T-helper 17 cell (primary cell): ENCODE data around the gene IL12B. TPM values are rescaled to one million over a fixed set of nuclear protein-coding genes. Genes with fewer than 3 reads are reported as not detected.

Source experiments
- ATAC-seq: fragments of 150-1000 bp; cut with Tn5 transposase; 2 replicates; pipeline ENCODE4 v1.10.0; 2021; ENCODE audit warnings: mild to moderate bottlenecking, moderate library complexity
- DNase-seq, 3 donors: peaks; one replicate each; pipeline versions ENCODE4 v3.0.0 to v3.0.0-alpha.2; 2020 to 2021
- H3K9me3 ChIP-seq: one replicate; pipeline ENCODE4 v1.7.0; 2013; ENCODE audit warnings: low read length, mild to moderate bottlenecking; ENCODE audit not compliant: control insufficient read depth, poor library complexity, severe bottlenecking
- H3K27ac Mint-ChIP-seq: one replicate; pipeline ENCODE4 v1.8.0; 2022; ENCODE audit warnings: mild to moderate bottlenecking, moderate library complexity, mixed read lengths
- H3K27me3 Mint-ChIP-seq: one replicate; pipeline ENCODE4 v1.8.0; 2022; ENCODE audit warnings: mixed read lengths
- H3K36me3 Mint-ChIP-seq: one replicate; pipeline ENCODE4 v1.8.0; 2022; ENCODE audit warnings: low read depth, mixed read lengths
- H3K4me1 Mint-ChIP-seq: one replicate; pipeline ENCODE4 v1.8.0; 2022; ENCODE audit warnings: mild to moderate bottlenecking, mixed read lengths
- H3K4me3 Mint-ChIP-seq: one replicate; pipeline ENCODE4 v1.8.0; 2022; ENCODE audit warnings: mild to moderate bottlenecking, moderate library complexity, mixed read lengths
- total RNA-seq, 4 donors: library from RNA in 2 of 4; stranded (reverse) in 2 of 4; gene quantifications; one replicate each; pipeline ENCODE4 v1.2.3 and lab custom pipeline; 2022 to 2026

Gene IL12B
- total RNA-seq, 2 donors from 2014 or later, result not detected

DNA sequence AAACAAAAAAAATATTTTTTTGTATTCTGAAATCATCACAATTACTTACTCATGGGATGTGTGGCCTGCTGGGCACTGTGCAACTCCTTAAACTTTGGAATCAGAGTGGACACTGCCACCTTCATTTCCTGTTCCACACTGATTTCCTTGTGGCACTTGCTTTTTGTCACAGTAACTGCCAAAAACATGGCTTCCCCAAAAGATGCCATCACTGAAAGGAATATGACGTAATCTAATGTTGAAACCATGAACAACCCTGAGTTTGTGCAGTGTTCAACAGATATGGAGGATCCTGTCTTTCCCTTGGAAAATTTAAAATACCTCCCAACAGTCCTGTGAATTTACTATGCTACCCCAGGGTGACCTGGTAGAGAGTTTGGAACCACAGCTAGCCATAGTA is 12.6 kb upstream of the IL12B start:
- H3K9me3 ChIP-seq, result no peaks in the 10 kb centered on the region
- peaks cover 39% of the 10 kb centered on the region for H3K4me1 Mint-ChIP-seq
- peaks cover 3% of the 10 kb centered on the region for H3K36me3 Mint-ChIP-seq
- H3K27ac Mint-ChIP-seq, result no peak overlapping the region
- no peaks in the 10 kb centered on the region for H3K27me3 Mint-ChIP-seq
- H3K4me3 Mint-ChIP-seq, result no peak overlapping the region
- no peak for DNase-seq
- no peak for ATAC-seq

DNA sequence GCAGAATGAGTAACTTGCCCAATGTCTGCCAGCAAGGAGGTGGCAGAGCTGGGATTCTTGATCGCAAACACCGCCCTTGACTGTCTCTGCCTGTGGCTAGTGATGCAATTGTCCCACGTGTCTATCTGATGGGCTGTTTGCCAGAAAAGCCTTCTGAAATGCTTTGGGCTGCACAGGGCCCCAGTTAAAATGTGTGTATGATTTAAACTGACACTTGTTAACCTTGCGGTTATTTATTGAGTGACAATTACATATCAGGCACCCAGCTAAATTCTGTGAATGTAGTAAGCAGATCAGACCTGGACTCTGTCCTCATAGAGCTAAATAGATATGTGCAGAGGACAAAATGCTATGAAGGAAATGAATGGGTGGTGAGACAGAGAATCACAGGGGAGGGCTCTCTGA is 11.6 kb upstream of the IL12B start:
- DNase-seq (peak; percentile 15 to 53 (median 49)), ATAC-seq (peak; percentile 83)
- H3K4me1 Mint-ChIP-seq, result peaks cover 47% of the 10 kb centered on the region
- peak overlapping the region; percentile 34 for H3K4me3 Mint-ChIP-seq
- no peaks in the 10 kb centered on the region for H3K27me3 Mint-ChIP-seq
- peaks cover 3% of the 10 kb centered on the region for H3K36me3 Mint-ChIP-seq
- peak overlapping the region; percentile 69 for H3K27ac Mint-ChIP-seq
- H3K9me3 ChIP-seq, result no peaks in the 10 kb centered on the region

DNA sequence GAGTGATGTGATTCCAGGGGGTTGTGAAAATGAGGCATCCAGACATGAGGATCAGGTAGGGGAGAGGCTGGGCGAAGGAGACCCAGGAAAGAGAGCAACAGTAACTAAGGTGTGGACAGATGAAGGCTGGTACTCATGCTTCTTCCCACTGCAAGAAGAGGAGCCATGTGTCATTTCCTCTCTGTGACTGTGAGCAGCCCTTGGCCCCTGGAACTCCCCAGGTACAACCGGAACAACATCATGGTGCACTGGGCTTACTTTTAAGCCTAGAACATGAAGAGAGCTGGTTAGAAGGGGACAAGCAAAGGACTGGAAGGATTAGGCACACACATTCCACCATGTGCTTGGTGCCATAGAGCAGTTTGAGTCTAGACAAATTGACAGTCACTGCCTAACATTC is 10.9 kb upstream of the IL12B start:
- ATAC-seq (no peak), DNase-seq (no peak)
- Mint-ChIP-seq H3K27ac (peak overlapping the region; percentile 0), H3K27me3 (no peaks in the 10 kb centered on the region), H3K36me3 (peaks cover 3% of the 10 kb centered on the region), H3K4me1 (peaks cover 51% of the 10 kb centered on the region), H3K4me3 (peak overlapping the region; percentile 3)
- H3K9me3 ChIP-seq, result no peaks in the 10 kb centered on the region

DNA sequence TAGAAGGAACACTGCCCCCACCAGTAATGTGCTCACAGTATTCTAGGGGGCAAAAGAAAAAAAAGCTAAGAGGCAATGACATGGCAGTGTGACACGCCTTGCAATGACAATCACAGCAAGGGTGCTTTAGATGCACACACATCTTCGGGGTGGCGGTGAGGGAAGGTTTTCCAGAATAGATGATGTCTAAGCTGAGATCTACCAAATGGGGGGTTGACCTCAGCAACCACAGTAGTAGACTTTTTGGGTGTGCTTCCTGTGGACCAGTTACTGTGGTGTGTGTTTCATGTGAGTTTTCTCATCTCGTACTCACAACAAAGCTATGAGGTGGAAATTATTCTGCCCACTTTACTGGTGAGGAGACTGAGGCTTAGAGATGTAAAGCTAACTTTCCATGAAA is 10.2 kb upstream of the IL12B start:
- no peaks in the 10 kb centered on the region for H3K9me3 ChIP-seq
- H3K27ac Mint-ChIP-seq, result peak overlapping the region; percentile 0
- peaks cover 3% of the 10 kb centered on the region for H3K36me3 Mint-ChIP-seq
- no peaks in the 10 kb centered on the region for H3K27me3 Mint-ChIP-seq
- ATAC-seq (peak; percentile 40), DNase-seq (no peak)
- H3K4me3 Mint-ChIP-seq, result peak overlapping the region; percentile 3
- H3K4me1 Mint-ChIP-seq, result peaks cover 45% of the 10 kb centered on the region

DNA sequence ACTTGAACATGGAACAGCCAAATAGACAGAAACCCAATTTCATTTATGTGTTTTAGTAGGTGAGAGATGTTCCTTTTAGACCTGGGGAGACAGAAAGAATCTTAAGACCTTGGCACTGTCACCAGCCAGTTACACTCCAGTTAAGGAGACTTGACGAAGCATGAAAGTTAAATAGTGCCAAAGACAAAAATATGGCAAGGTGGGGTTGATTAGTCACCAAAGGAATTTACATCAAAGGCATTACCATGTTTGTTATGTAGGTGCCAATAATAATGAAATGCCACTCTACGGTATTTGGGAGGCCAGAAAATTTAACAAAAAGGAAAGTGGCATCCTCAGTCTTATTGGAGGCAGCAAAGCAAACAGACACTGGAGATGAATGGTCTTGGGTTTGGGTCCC is 9.2 kb upstream of the IL12B start:
- ATAC-seq (no peak), DNase-seq (no peak)
- Mint-ChIP-seq H3K4me3 (no peak overlapping the region), H3K36me3 (no peaks in the 10 kb centered on the region), H3K27me3 (no peaks in the 10 kb centered on the region), H3K4me1 (peaks cover 41% of the 10 kb centered on the region), H3K27ac (peak overlapping the region; percentile 88)
- H3K9me3 ChIP-seq, result no peaks in the 10 kb centered on the region

DNA sequence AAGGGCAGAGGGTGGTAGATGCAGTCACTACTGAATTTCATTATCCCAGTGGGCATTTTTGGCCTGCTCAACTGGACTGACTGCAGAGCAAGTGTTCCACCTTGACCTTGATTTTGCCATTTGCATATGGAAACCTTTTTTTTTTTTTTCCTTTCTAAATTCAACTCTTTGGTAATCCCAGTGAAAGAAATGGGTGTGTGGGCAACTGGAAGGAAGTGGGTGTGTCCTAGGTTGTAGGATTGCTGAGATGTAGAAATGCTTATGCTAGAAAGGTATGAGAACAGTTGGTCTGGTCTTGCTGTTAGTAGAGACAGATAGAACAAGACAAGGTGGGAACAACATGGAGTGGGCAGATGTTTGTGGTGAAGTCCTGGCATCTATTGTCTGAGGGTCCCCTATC is 7.8 kb upstream of the IL12B start:
- peaks cover 41% of the 10 kb centered on the region for H3K4me1 Mint-ChIP-seq
- H3K27me3 Mint-ChIP-seq, result no peaks in the 10 kb centered on the region
- no peak for ATAC-seq
- H3K9me3 ChIP-seq, result no peaks in the 10 kb centered on the region
- H3K4me3 Mint-ChIP-seq, result peak overlapping the region; percentile 46
- DNase-seq, result no peak
- H3K27ac Mint-ChIP-seq, result peak overlapping the region; percentile 88
- no peaks in the 10 kb centered on the region for H3K36me3 Mint-ChIP-seq

DNA sequence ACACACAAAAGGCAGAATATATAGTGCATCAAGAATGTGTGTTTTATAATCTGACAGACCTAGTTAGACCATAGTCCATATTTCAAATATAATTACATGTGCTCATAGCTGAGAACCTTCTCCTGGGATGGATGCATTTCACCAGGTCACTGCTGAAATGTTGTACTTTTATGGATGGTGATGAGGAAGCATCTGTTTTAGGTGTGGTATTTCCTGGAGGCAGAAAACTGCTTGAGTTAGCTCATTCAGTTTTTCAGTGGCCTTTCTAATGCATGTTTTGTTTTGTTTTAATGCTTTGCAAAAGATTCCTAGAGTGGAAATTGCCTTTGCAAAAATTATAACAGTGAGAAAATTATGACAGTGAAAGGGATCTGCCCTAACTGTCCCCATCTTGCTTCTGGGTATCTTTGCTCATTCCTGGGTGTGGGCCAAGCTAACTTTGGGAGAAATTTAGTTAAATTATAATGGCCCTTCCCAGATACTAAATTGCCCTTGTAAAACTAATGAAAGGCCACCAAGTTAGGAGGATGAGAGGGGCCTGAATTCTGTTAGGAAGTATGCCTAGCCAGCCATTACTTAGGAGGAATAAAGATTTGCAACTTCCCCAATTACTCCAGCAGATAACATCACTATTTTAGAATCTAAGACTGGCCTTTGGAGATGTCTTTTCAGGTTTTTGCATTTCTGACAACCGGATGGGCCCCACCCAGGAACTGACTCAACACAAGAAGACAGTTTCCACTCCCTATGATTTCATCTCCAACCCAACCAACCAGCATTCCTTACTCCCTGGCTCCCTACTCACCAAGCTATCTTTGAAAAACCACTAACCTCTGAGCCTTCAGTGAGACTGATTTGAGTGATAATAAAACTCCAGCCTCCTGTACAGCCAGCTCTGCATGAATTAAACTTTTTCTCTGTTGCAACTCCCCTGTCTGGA is 7.0 kb upstream of the IL12B start:
- peaks cover 43% of the 10 kb centered on the region for H3K4me1 Mint-ChIP-seq
- peak in 1 of 3 donors; percentile 31 for DNase-seq

DNA sequence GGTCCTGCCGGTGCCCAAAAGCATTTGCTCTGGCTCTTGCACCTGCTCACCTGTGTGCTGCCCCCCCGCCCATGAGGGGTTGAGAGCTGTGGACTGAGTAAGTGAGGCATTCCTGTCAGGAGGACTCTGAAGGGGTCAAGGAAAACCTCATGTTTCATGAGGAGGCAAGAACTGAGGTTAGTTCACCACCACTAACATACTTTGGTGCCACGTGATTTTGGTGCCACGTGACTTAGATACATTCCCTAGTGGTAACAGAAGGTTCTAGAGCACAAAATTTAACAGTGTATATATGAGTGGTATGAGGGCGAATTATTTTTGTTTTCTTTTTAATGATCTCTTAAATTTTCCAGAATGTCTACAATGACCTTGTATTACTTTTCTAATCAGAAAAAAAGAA is 6.3 kb upstream of the IL12B start:
- DNase-seq (no peak), ATAC-seq (no peak)
- H3K9me3 ChIP-seq, result no peaks in the 10 kb centered on the region
- peak overlapping the region; percentile 46 for H3K4me3 Mint-ChIP-seq
- H3K27me3 Mint-ChIP-seq, result no peaks in the 10 kb centered on the region
- H3K36me3 Mint-ChIP-seq, result no peaks in the 10 kb centered on the region
- peak overlapping the region; percentile 88 for H3K27ac Mint-ChIP-seq
- H3K4me1 Mint-ChIP-seq, result peaks cover 42% of the 10 kb centered on the region

More for the DNA sequence above, 7.0 kb upstream of the IL12B start:
- Mint-ChIP-seq H3K27ac (peak overlapping the region; percentile 88), H3K27me3 (no peaks in the 10 kb centered on the region), H3K4me3 (peak overlapping the region; percentile 46), H3K36me3 (no peaks in the 10 kb centered on the region)
- no peaks in the 10 kb centered on the region for H3K9me3 ChIP-seq
- ATAC-seq, result peak; percentile 54

DNA sequence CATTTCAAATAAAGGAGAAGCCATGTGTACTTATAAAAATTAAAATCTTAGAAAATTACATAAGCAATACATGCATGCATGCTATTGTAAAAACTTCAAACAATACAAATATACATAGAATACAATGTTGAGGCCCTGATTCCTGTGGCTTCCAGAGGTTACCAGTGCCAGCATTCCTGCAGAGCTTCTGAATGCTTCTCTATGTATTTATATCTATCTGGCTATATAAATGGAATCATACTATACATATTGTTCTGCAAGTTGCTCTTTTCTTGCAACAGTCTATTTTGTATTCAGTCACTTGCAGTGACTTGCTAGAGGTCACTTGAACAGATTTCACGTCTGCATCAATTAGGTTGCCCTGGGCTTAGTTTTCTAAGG is 3.2 kb upstream of the IL12B start:
- H3K9me3 ChIP-seq, result no peaks in the 10 kb centered on the region
- H3K4me3 Mint-ChIP-seq, result no peak overlapping the region
- H3K27me3 Mint-ChIP-seq, result no peaks in the 10 kb centered on the region
- no peak for ATAC-seq
- DNase-seq, result no peak
- H3K4me1 Mint-ChIP-seq, result peaks cover 32% of the 10 kb centered on the region
- no peak overlapping the region for H3K27ac Mint-ChIP-seq
- H3K36me3 Mint-ChIP-seq, result no peaks in the 10 kb centered on the region

DNA sequence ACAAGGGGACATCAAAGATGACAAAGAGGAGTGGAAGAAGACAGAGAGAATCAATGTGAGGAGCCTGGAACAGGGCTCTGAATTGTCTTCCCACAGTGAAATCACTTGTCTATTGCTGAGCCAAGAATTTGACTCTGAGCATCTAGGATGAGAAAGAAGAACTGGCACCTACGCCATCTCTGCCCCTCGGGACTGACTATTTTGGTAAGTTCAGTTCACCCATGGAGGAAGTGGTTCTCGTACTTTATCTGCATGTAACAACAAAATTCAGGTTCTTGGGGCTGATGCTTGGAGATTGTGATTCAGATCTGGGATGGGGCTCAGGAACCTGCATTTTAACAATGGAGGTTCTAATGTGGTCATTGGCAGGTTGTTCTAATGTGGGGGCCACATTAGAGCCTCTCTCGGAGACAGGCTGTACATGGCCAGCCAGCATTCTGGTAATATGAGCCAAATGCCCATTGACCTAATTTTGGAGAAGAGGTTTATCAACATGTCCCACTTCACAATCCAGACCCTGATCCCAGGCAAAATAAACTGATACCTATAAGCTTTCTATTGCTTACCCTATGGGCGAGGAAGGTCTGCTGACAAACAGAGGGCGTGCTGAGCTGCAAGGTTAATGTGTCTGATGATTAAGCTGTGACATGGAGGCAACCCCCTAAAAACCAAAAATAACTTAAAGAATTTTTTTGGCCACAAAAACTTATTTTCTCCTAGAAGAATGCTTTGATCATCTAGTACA is 2.7 kb upstream of the IL12B start:
- peaks cover 27% of the 10 kb centered on the region for H3K4me1 Mint-ChIP-seq
- DNase-seq (no peak), ATAC-seq (no peak)
- H3K4me3 Mint-ChIP-seq, result peak overlapping the region; percentile 15
- no peaks in the 10 kb centered on the region for H3K36me3 Mint-ChIP-seq
- H3K27ac Mint-ChIP-seq, result no peak overlapping the region
- no peaks in the 10 kb centered on the region for H3K27me3 Mint-ChIP-seq
- H3K9me3 ChIP-seq, result no peaks in the 10 kb centered on the region

DNA sequence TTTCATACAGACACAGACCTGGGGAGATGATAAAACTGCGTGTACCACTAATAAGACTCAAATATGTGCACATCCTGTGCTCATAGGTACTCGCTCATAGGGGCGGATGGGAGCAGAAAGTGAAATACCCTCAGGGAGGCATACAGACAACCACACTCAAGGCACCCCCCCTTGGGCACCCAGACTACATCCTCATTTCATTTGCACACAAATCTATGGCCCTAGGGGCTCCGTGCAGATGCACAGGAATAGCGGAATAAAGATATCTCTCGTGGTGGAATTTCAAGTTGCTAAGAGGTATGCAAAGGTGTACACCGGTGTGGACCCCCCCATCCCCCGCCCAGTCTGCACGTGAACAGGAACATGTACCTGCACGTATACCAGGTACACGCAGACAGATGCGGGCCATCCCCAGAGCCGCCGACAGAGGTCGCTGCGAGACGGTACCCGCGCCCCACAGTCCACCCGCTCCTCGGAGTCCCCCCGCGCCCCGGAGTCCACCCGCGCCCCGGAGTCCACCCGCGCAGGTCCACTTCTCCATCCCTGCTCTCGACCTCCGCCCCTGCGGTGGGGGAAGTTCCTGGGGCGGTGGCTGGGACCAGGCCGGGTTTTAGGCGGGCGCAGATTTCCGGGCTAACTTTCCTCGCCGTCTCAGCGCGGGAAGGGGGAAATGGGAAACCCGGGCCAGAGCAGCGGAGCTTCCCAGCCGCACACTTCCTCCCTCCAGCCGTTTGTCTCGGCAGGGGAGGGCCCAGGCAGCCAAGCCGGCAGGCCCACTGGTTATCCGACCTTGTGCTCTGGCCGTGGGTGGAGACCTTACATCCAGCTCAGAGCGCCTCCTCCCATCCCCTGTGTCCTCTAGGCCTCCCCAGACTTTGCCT is 1.0 kb upstream of the IL12B start:
- peaks cover 13% of the 10 kb centered on the region for H3K4me1 Mint-ChIP-seq
- peaks cover 4% of the 10 kb centered on the region for H3K27me3 Mint-ChIP-seq
- peak overlapping the region; percentile 82 for H3K27ac Mint-ChIP-seq
- no peaks in the 10 kb centered on the region for H3K36me3 Mint-ChIP-seq
- H3K4me3 Mint-ChIP-seq, result peak overlapping the region; percentile 81
- H3K9me3 ChIP-seq, result no peaks in the 10 kb centered on the region
- ATAC-seq, result peak; percentile 94
- DNase-seq, result peak; percentile 67 to 75 (median 68)

DNA sequence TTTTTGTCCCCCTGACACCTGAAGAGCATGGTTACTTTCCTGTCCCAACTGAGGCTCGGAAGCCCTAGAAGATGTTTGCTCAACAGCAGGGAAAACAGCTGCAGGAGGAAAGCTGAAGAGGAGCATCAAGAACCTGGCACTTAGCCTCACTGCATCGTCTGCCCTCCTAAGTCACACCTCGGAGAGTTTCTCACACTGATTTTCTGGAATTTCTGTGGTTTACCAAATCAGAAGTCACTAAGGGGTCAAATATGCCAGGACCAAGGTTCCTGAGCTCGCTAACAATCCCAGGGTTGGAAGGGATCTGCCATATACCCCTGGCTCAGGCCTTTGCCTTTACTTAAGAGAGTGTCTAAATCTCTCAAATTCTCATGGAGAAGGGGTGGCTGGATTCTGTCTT is 5.3 kb downstream of the IL12B start:
- no peaks in the 10 kb centered on the region for H3K36me3 Mint-ChIP-seq
- DNase-seq, result no peak
- no peak overlapping the region for H3K27ac Mint-ChIP-seq
- H3K9me3 ChIP-seq, result no peaks in the 10 kb centered on the region
- peaks cover 16% of the 10 kb centered on the region for H3K27me3 Mint-ChIP-seq
- ATAC-seq, result no peak
- H3K4me1 Mint-ChIP-seq, result no peaks in the 10 kb centered on the region
- H3K4me3 Mint-ChIP-seq, result no peak overlapping the region
